Glutamatergic neuron (in vitro differentiated cells): ENCODE results near the gene NRG4. TPM values are rescaled to one million over a fixed set of nuclear protein-coding genes. Genes with fewer than 3 reads are reported as not detected.
"Not testable (repeated sequence)": the region's sequence is repeated elsewhere in the genome, so short reads cannot be mapped to it uniquely, and the experiment has no call there.

Experiments
- DNase-seq: peaks from one replicate; pipeline ENCODE4 v3.0.0; 2022
- H3K27ac Mint-ChIP-seq: one replicate; pipeline ENCODE4 v1.8.0; 2020; ENCODE audit warnings: mild to moderate bottlenecking, mixed read lengths, inconsistent platforms; ENCODE audit not compliant: unreplicated experiment
- H3K27me3 Mint-ChIP-seq: one replicate; pipeline ENCODE4 v1.8.0; 2020; ENCODE audit warnings: mild to moderate bottlenecking, moderate library complexity, mixed read lengths, inconsistent platforms; ENCODE audit not compliant: unreplicated experiment
- H3K36me3 Mint-ChIP-seq: one replicate; pipeline ENCODE4 v1.8.0; 2020; ENCODE audit warnings: mild to moderate bottlenecking, mixed read lengths, inconsistent platforms; ENCODE audit not compliant: unreplicated experiment
- H3K4me1 Mint-ChIP-seq: one replicate; pipeline ENCODE4 v1.8.0; 2020; ENCODE audit warnings: mild to moderate bottlenecking, low read depth, mixed read lengths, inconsistent platforms; ENCODE audit not compliant: unreplicated experiment
- H3K4me3 Mint-ChIP-seq: one replicate; pipeline ENCODE4 v1.8.0; 2020; ENCODE audit warnings: mild to moderate bottlenecking, mixed read lengths, inconsistent platforms; ENCODE audit not compliant: unreplicated experiment
- H3K9me3 Mint-ChIP-seq: one replicate; pipeline ENCODE4 v1.8.0; 2020; ENCODE audit warnings: mild to moderate bottlenecking, moderate library complexity, mixed read lengths, inconsistent platforms; ENCODE audit not compliant: unreplicated experiment
- total RNA-seq: library from RNA; stranded (reverse); fragmentation: NEBNext Ultra II Directional; extraction: Animal tissue kit (Norgen Biotek cat#: 25700); gene quantifications from one replicate; pipeline ENCODE4 v1.2.1, GENCODE V29; 2021; ENCODE audit not compliant: unreplicated experiment
- TF ChIP-seq, protein P1 (sequence below): fragments of 200-600 bp; sonication (generic); IDR thresholded peaks from one replicate; pipeline ENCODE4 v1.5.0; 2021; ENCODE audit not compliant: partially characterized antibody, unreplicated experiment

NRG4 gene
- total RNA-seq, 1 donor from 2014 or later, result not detected

DNA sequence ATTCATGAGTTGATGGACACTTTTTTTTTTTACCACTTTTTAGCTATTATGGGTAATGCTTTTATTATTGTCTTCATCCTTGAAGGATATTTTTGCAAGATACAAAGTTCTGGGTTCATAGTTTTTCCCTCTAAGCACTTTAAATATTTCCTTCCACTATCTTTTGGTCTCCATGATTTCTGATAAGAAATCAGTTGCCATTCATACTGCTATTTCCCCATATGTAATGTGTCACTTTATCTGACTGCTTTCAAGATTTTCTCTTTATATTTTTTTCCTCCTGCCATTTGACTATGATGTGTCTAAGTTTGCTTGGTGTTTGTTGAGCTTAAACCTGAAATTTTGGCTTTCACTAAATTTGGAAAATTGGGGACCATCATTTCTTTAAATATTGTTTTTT, 19.3 kb downstream of the NRG4 start:
- no peak for DNase-seq
- no peak overlapping the region for H3K27ac Mint-ChIP-seq
- TF ChIP-seq, protein P1, sequence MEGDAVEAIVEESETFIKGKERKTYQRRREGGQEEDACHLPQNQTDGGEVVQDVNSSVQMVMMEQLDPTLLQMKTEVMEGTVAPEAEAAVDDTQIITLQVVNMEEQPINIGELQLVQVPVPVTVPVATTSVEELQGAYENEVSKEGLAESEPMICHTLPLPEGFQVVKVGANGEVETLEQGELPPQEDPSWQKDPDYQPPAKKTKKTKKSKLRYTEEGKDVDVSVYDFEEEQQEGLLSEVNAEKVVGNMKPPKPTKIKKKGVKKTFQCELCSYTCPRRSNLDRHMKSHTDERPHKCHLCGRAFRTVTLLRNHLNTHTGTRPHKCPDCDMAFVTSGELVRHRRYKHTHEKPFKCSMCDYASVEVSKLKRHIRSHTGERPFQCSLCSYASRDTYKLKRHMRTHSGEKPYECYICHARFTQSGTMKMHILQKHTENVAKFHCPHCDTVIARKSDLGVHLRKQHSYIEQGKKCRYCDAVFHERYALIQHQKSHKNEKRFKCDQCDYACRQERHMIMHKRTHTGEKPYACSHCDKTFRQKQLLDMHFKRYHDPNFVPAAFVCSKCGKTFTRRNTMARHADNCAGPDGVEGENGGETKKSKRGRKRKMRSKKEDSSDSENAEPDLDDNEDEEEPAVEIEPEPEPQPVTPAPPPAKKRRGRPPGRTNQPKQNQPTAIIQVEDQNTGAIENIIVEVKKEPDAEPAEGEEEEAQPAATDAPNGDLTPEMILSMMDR, result no peak
- H3K27me3 Mint-ChIP-seq, result no peaks in the 10 kb centered on the region
- H3K4me1 Mint-ChIP-seq, result no peaks in the 10 kb centered on the region
- peaks cover 5% of the 10 kb centered on the region for H3K36me3 Mint-ChIP-seq
- no peak overlapping the region for H3K4me3 Mint-ChIP-seq
- H3K9me3 Mint-ChIP-seq, result peaks cover 4% of the 10 kb centered on the region

DNA sequence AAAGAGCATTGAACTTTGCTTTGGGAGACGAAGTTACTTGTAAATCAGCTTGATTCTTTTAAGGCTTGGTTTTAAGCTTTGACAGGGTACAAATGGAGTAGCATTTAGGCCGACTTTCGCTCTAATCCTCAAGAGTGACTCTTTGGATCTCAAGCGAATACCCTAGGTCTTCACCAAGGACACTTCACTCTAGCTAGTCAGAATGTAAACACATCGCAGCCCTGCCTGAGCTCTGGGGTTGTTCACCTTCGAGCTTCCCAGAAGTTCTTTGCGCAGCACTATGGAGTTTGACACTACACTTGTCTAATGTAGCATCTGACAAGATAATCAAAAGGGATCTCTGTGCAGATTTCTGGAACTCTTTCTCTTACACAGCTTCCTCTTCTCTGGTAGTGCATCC, 22.3 kb downstream of the NRG4 start:
- Mint-ChIP-seq H3K4me1 (no peaks in the 10 kb centered on the region), H3K27ac (no peak overlapping the region), H3K27me3 (no peaks in the 10 kb centered on the region), H3K9me3 (peaks cover 4% of the 10 kb centered on the region), H3K36me3 (peaks cover 5% of the 10 kb centered on the region), H3K4me3 (no peak overlapping the region)
- DNase-seq, result no peak
- TF ChIP-seq, protein P1, result no peak

DNA sequence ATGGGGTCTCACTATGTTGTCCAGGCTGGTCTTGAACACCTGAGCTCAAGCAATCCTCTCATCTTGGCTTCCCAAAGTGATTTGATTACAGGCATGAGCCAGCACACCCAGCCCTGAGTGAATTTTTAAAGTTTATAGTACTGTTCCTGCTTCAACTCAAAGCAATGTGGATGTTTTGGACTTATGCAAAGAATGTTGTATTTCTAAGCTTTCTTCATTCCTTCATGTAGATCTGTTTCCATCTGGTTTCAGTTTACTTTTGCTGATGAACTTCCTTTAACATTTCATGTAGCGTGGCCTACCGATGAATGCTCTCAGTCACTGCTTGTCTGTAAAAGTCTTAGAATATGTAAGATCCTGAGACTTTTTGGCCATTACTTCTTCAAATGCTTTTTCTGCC, 23.2 kb downstream of the NRG4 start:
- no peak overlapping the region for H3K4me3 Mint-ChIP-seq
- peaks cover 1% of the 10 kb centered on the region for H3K36me3 Mint-ChIP-seq
- H3K27ac Mint-ChIP-seq, result no peak overlapping the region
- no peaks in the 10 kb centered on the region for H3K27me3 Mint-ChIP-seq
- peaks cover 4% of the 10 kb centered on the region for H3K9me3 Mint-ChIP-seq
- no peaks in the 10 kb centered on the region for H3K4me1 Mint-ChIP-seq
- no peak for DNase-seq
- TF ChIP-seq, protein P1, result no peak

DNA sequence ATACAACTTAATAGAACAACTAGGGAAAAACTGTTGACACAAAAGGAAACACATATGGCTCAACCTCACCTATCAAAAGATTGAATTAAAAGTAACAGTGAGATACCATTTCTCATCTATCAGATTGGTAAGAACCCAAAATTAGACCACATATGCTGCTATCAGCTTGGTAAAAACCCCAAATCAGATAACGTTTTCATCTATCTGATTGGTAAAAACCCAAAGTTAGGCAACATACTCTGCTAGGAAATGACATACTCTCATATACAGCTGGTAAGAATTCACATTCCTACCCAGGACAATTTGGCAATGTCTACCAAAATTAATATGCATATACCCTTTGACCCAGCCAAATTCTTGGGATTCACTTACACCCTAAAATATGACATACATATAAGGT, 26.3 kb downstream of the NRG4 start:
- no peaks in the 10 kb centered on the region for H3K27me3 Mint-ChIP-seq
- H3K4me1 Mint-ChIP-seq, result no peaks in the 10 kb centered on the region

DNA sequence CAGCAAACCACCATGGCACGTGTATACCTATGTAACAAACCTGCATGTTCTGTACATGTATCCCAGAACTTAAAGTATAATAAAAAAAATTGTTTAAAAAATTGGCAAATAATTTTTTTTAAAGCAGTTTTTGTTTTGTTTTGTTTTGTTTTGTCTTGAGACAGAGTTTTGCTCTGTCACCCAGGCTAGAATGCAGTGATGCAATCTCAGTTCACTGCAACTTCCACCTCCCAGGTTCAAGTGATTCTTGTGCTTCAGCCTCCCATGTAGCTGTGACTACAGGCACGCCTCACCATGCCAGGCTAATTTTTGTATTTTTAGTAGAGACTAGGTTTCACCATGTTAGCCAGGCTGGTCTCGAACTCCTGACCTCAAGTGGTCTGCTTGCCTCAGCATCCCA, 27.5 kb downstream of the NRG4 start:
- DNase-seq, H3K36me3 Mint-ChIP-seq, H3K4me1 Mint-ChIP-seq, H3K9me3 Mint-ChIP-seq, H3K4me3 Mint-ChIP-seq, H3K27ac Mint-ChIP-seq, H3K27me3 Mint-ChIP-seq: not testable (repeated sequence)

More for the DNA sequence above, 26.3 kb downstream of the NRG4 start:
- H3K9me3 Mint-ChIP-seq, result no peaks in the 10 kb centered on the region
- H3K27ac Mint-ChIP-seq, result no peak overlapping the region
- H3K36me3 Mint-ChIP-seq, result no peaks in the 10 kb centered on the region
- DNase-seq, result no peak
- H3K4me3 Mint-ChIP-seq, result no peak overlapping the region
- TF ChIP-seq, protein P1, result no peak

DNA sequence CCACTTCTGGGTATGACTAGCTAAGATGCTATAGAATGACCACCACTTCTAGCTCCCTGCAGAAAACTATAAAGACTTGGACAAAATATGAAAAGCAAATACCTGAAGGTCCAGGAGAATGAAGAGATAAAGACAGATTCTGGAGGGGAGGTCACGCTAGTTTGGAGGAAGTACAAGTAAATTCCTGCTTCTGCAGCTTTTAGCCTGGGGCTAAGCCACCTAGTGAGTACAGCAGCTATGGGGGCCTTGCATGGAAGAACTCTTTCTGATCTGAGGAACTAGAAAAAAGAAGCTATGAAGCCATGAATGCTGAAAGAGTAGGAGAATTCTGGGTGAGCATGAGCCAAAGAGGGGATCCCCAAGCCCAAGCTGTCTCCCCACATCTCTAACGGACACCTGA, 29.8 kb downstream of the NRG4 start:
- no peak for DNase-seq
- TF ChIP-seq, protein P1, result no peak
- no peaks in the 10 kb centered on the region for H3K4me1 Mint-ChIP-seq
- H3K27me3 Mint-ChIP-seq, result no peaks in the 10 kb centered on the region
- no peaks in the 10 kb centered on the region for H3K9me3 Mint-ChIP-seq
- H3K27ac Mint-ChIP-seq, result no peak overlapping the region
- no peaks in the 10 kb centered on the region for H3K36me3 Mint-ChIP-seq
- no peak overlapping the region for H3K4me3 Mint-ChIP-seq
